Erythroblast (primary cell): Measurements from ENCODE around the gene NXPH4.
A peak's percentile ranks its signal among the peaks of the same experiment; 100 is the strongest.

Experiments
- DNase-seq, 2 experiments: peaks; one replicate each; lab custom pipeline; 2025; lab: John Stamatoyannopoulos, UW
- GATA1 ChIP-seq: IDR thresholded peaks from 2 replicates; pipeline ENCODE4 v1.6.1; 2011; ENCODE audit warnings: low read depth, mild to moderate bottlenecking, control low read depth, low read length, moderate library complexity
- POLR2A ChIP-seq: IDR thresholded peaks from 2 replicates; pipeline ENCODE4 v1.6.1; 2011; ENCODE audit warnings: mild to moderate bottlenecking, low read length

Gene NXPH4

DNA sequence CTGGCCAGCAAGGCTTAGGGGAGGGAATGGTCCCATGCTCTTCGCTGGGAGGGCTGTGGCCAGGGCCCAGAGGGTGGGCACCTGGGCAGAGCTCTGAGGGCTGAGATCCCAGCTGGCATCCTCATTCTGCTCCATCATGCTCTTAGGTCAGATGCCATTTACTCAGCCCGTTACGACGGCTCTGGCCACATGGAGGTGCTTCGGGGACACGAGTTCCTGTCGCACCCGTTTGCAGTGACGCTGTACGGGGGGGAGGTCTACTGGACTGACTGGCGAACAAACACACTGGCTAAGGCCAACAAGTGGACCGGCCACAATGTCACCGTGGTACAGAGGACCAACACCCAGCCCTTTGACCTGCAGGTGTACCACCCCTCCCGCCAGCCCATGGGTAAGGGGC, 38.4 kb upstream of the NXPH4 start:
- DNase-seq, result no peak
- TF ChIP-seq POLR2A, result no peak
- no peak for TF ChIP-seq GATA1

DNA sequence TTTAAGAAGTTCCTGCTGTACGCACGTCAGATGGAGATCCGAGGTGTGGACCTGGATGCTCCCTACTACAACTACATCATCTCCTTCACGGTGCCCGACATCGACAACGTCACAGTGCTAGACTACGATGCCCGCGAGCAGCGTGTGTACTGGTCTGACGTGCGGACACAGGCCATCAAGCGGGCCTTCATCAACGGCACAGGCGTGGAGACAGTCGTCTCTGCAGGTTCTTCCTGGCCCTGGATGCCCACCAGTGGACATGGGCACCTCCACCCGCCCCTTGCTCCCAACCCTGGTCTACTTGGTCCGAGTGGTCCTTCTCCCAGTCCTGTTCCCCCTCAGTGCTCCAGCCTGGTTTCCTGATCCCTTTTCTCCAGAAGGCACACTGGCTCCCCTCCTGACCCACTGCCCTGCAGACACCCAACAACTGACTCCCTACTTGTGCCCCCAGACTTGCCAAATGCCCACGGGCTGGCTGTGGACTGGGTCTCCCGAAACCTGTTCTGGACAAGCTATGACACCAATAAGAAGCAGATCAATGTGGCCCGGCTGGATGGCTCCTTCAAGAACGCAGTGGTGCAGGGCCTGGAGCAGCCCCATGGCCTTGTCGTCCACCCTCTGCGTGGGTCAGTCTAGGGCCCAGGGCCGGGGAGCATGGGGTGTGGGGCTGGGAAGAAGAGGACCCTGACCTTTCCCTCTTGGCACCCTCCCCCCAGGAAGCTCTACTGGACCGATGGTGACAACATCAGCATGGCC, 37.1 kb upstream of the NXPH4 start:
- no peak for DNase-seq
- TF ChIP-seq GATA1 (no peak), POLR2A (no peak)

DNA sequence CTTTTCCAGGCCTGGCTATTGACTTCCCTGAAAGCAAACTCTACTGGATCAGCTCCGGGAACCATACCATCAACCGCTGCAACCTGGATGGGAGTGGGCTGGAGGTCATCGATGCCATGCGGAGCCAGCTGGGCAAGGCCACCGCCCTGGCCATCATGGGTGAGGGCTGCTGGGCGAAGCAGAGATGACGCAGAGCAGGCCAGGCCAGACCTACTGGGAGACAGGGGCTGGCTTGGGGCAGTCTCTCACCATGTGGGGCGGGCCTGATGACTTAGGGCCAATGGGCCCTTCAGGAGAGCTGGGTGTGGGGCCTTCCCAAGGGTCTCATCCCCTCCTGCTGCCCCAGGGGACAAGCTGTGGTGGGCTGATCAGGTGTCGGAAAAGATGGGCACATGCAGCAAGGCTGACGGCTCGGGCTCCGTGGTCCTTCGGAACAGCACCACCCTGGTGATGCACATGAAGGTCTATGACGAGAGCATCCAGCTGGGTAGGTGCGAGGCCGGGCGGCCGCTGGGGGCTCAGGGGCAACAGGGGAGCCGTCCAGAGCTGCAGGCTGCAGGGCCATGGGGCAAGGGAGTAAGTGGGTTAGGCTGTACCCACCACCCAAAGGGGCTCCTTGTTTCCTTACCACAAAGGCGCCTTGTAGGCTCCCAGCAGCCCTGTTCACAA, 36.1 kb upstream of the NXPH4 start:
- no peak for DNase-seq
- TF ChIP-seq GATA1 (no peak), POLR2A (no peak)

DNA sequence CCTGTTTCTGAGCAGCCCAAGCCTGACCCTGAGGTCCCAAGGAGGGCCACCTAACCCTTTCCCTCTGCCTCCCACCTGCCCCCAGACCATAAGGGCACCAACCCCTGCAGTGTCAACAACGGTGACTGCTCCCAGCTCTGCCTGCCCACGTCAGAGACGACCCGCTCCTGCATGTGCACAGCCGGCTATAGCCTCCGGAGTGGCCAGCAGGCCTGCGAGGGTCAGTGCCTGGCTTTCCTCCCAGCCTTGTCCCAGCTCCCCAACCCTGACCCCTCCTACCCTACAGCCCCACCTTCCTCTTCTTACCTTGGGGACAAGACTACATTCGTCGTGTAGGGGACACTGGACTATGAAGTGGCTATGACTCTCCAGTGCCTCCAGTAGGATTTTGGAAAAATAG, 35.5 kb upstream of the NXPH4 start:
- DNase-seq, result no peak
- TF ChIP-seq GATA1 (no peak), POLR2A (no peak)

DNA sequence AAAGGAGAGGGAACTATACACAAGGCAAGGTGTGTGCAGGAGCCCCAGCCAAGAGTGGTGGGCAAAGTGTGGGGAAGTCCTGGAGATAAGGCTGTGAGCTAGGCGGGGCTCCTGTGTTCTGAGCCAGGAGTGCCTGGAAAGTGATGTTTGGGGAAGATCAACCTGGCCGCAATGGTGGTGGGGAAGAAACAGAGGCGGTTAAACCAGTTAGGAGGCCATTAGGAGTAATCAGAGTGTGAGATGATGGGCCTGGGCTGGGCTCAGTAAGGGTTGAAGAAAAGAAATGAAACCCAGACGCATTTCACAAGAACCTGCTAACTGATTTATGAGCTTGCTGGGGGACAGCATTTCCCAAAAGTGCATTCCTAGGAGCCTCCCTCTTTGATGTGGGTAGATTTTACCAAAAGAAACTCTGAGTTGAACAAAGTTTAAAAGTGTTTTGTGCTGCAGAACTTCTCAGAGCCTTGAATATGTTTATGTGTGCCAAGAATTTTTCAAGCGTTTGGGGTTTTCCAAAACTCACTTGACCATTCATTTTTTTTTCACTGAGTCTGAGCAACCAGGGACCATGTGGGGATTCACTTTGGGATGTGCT, 34.9 kb upstream of the NXPH4 start:
- DNase-seq, result no peak
- TF ChIP-seq GATA1, result no peak
- no peak for TF ChIP-seq POLR2A

DNA sequence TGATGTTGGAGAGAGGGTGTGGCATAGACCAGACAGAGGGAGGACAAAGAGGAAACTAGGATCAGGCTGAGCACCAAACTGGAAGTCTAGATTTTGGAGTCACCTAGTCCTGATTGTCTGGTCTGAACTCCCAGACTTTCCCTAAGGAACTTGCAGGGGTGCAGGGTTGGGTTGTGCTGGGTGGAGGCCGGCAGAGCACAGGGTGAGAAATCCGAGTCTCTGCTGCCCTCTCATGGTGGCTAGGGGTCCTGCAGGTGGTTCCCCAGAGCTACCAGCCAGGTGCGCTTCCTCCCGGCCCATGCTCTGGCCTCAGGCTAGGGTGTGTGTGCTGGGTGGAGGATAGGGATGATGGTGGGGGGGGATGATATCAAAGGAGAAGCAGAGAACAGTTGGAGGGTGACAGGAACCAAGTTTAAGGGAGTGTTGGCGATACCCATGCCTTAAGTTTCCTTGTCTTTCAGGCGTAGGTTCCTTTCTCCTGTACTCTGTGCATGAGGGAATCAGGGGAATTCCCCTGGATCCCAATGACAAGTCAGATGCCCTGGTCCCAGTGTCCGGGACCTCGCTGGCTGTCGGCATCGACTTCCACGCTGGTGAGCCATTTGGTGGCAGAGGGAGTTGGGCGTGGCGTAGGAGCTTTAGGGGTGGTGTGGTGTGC, 33.5 kb upstream of the NXPH4 start:
- peak; percentile 59 to 84 for DNase-seq
- TF ChIP-seq POLR2A (no peak), GATA1 (no peak)

DNA sequence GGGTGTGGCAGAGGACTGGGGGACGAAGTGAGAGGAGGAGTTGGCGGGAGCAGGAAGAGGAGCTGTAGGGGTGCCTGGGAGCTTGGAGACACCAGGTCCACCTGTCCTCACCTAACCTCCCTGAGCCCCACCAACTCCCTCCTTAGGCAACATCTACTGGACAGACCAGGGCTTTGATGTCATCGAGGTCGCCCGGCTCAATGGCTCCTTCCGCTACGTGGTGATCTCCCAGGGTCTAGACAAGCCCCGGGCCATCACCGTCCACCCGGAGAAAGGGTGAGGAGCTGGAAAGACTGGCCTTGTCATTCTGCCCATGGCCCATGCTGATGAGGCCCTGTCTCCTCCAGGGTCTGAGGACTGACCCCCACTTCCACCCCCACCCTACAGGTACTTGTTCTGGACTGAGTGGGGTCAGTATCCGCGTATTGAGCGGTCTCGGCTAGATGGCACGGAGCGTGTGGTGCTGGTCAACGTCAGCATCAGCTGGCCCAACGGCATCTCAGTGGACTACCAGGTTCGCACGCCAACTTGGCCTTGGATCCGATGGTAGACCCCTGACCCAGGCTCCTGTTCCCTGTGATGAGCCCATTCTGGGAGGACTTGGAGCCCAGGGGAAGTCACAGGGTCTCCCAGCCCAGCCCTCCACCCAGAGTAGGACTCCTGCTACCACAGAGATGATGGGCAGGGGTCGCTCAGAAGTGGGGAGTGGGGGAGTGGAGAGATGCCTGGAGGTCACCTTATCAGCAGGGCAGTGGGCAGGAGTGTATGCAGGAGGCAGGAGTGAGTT, 32.5 kb upstream of the NXPH4 start:
- DNase-seq, result no peak
- no peak for TF ChIP-seq POLR2A
- TF ChIP-seq GATA1, result no peak

DNA sequence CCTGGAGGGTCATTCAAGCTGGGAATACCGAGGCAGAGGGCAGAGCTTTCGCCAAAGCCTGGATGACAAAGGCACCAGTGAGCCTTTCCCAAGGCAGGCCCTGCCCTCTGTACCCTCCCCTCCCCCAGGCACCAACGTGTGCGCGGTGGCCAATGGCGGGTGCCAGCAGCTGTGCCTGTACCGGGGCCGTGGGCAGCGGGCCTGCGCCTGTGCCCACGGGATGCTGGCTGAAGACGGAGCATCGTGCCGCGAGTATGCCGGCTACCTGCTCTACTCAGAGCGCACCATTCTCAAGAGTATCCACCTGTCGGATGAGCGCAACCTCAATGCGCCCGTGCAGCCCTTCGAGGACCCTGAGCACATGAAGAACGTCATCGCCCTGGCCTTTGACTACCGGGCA, 31.2 kb upstream of the NXPH4 start:
- TF ChIP-seq GATA1 (no peak), POLR2A (no peak)

DNA sequence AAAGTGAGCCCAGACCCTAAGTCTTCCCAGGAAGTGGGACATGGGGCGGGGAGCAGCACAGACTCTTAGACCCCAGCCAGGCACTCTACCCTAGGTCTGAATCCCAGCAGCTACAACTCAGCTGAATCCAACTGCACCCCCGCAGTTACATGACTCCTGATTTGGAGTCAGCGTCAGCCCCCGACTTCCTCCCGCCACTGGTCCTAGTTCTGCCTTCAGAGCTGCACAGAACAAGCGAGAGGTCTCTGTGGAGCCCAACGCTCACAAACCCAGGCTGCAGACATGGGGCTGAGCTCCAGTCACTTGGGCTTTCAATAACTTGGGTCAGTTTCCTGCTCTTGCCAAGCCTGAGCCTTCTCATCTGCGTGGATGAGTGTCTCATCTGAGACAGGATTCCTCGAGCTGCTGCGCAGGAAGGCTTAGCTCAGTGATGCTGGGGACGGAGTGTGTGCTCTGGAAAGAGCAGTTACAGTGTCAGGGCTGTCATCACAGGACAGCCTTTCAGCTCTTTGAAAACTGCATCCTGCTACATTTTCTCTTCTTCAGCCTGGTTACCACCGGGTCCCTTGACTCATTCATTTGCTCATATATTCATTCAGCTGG, 30.6 kb upstream of the NXPH4 start:
- TF ChIP-seq GATA1 (no peak), POLR2A (no peak)
- DNase-seq, result no peak

More for the DNA sequence above, 31.2 kb upstream of the NXPH4 start:
- no peak for DNase-seq

DNA sequence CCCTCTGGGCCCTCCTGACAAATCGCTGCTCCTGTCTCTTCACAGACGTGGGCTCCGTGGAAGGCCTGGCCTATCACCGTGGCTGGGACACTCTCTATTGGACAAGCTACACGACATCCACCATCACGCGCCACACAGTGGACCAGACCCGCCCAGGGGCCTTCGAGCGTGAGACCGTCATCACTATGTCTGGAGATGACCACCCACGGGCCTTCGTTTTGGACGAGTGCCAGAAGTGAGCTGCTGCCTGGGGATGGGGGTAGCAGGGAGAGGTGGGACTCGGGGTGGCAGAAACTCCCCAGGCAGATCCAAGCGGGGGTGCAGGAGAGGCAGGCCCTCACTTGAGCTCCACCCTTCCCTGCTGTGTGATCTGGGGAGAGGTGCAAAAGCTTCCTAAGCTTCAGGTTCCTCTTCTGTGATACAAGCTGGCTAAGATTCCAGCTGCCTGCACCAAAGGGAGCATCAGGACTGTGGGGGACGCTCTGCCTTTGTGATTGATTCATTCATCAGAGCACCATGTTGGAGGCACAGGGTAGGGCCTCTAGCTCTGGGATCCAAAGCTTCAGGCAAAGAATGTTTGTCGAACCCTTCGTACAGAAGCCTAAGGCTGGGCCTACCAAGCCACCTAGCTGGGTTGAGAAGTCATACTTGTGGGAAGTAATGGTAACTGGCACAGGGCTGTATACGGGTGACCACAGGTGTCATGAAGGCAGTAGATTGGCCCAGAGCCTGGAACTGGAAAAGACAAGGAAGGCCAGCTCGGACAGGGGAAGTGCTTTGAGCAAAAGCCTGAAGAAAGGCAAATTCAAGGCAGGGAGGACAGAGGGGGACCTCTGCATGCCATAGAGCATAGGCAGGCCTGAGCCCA, 29.1 kb upstream of the NXPH4 start:
- no peak for DNase-seq
- TF ChIP-seq POLR2A, result no peak
- TF ChIP-seq GATA1, result no peak

DNA sequence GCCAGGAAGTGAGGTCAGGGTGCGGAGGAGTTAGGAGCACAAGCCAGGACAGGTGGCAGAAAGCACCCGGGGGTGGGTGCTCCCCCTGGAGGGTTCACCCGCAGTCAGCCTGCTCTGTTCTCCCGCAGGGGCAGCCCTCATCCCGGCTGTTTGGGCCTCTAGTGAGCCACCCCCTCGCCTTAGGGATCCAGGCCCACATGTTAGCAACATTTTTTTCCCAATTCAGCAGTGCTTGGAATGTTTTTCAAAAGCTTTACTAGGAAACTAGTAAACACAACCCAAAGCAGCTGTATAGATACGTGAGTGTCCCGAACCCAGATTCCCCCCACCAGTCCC, 28.5 kb upstream of the NXPH4 start:
- TF ChIP-seq GATA1, result no peak
- no peak for TF ChIP-seq POLR2A

DNA sequence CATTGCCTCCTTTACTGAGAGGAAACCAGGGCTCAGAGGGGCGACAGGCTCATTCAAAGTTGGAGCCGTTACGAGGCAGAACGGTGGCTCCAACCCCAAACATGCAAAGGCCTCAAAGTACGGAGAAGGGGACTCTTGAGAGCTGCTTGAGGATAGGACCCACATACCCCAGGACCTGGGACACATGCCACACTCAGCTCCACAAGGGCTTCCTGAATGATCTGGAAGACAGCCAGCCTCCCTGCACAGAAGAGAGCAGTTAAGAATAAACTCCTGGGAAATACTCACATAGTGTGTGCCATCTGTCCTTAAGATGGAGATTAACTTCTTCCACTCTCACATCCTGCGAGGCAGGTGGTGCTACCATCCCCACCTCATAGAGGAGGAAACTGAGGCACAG, 26.6 kb upstream of the NXPH4 start:
- TF ChIP-seq POLR2A (no peak), GATA1 (no peak)
- DNase-seq, result no peak

More for the DNA sequence above, 28.5 kb upstream of the NXPH4 start:
- no peak for DNase-seq
